GM10847 (cell line): ENCODE data around the gene NXN.

Source experiments
- POLR2A ChIP-seq: IDR thresholded peaks from 2 replicates; pipeline ENCODE4 v1.6.1; 2011; ENCODE audit not compliant: insufficient read length; ENCODE audit errors: extremely low read depth

Gene NXN

GRCh38 chr17:802481-802880 lies 177.1 kb downstream of the NXN start:
- no peak for TF ChIP-seq POLR2A

- TF ChIP-seq POLR2A: no peak
Measured at GRCh38 chr17:801660-802059, 177.9 kb downstream of the NXN start.

- no peak for TF ChIP-seq POLR2A
Measured at GRCh38 chr17:800446-801242, 178.9 kb downstream of the NXN start.

GRCh38 chr17:799261-799660 lies 180.3 kb downstream of the NXN start:
- TF ChIP-seq POLR2A: no peak

- TF ChIP-seq POLR2A: no peak
Measured at GRCh38 chr17:798246-798645, 181.3 kb downstream of the NXN start.

- no peak for TF ChIP-seq POLR2A
Measured at GRCh38 chr17:797236-797840, 182.2 kb downstream of the NXN start.

GRCh38 chr17:796609-797008 lies 183.0 kb downstream of the NXN start:
- no peak for TF ChIP-seq POLR2A

GRCh38 chr17:795721-796120 lies 183.9 kb downstream of the NXN start:
- TF ChIP-seq POLR2A: no peak

GRCh38 chr17:795276-795675 lies 184.3 kb downstream of the NXN start:
- no peak for TF ChIP-seq POLR2A

- no peak for TF ChIP-seq POLR2A
Measured at GRCh38 chr17:794876-795275, 184.7 kb downstream of the NXN start.

- no peak for TF ChIP-seq POLR2A
Measured at GRCh38 chr17:792277-792676, 187.3 kb downstream of the NXN start.

GRCh38 chr17:791829-792228 lies 187.7 kb downstream of the NXN start:
- TF ChIP-seq POLR2A: no peak

GRCh38 chr17:789160-789840 lies 190.3 kb downstream of the NXN start:
- no peak for TF ChIP-seq POLR2A

GRCh38 chr17:788551-788950 lies 191.0 kb downstream of the NXN start:
- TF ChIP-seq POLR2A: no peak

- TF ChIP-seq POLR2A: no peak
Measured at GRCh38 chr17:787641-788221, 191.8 kb downstream of the NXN start.

- TF ChIP-seq POLR2A: no peak
Measured at GRCh38 chr17:784143-784542, 195.4 kb downstream of the NXN start.
